GM12878 (cell line): ENCODE measurements around the gene DOK4. TPM values are rescaled to one million over a fixed set of nuclear protein-coding genes. Genes with fewer than 3 reads are reported as not detected.

ENCODE experiments used
- ATAC-seq: fragments of 200-7000 bp; cut with Tn5 transposase; 3 replicates; pipeline ENCODE4 v1.9.1; 2020; ENCODE audit warnings: mild to moderate bottlenecking, moderate library complexity
- BruUV-seq: library from RNA; stranded (reverse); fragments of 400-500 nt; replicated peaks from 2 replicates; lab custom pipeline; 2021; lab: Mats Ljungman, UMichigan
- CTCF ChIA-PET: fragments of 300-600 bp; sonication (Branson Sonifier 250); formaldehyde crosslinking; extraction: SDS; loops from one replicate; lab custom pipeline; 2021; ENCODE audit warnings: inconsistent platforms; lab: Yijun Ruan, JAX
- POLR2A ChIA-PET: fragments of 350-600 bp; formaldehyde crosslinking; extraction: SDS; loops from one replicate; lab custom pipeline; 2021; ENCODE audit warnings: inconsistent platforms; lab: Charles Lee
- RAD21 ChIA-PET: fragments of 300-600 bp; sonication (Branson Sonifier 250); formaldehyde crosslinking; loops from one replicate; lab custom pipeline; 2023; ENCODE audit warnings: antibody characterized with exemption; ENCODE audit not compliant: unreplicated experiment; lab: Charles Lee
- SMC1A ChIA-PET: fragments of 300-600 bp; sonication (Branson Sonifier 250); formaldehyde crosslinking; loops from one replicate; lab custom pipeline; 2023; ENCODE audit not compliant: unreplicated experiment, uncharacterized antibody; lab: Charles Lee
- DNase-seq: peaks from one replicate; pipeline ENCODE4 v3.0.0-alpha.2; 2011; ENCODE audit warnings: low read depth, low spot score
- FAIRE-seq: peaks from 3 replicates; lab custom pipeline; 2011; peaks lifted over from hg19 to GRCh38; lab: Jason Lieb, UNC
- H2AFZ ChIP-seq: 2 replicates; pipeline ENCODE4 v1.6.0; 2011; ENCODE audit warnings: low read depth, low read length, control low read depth; ENCODE audit not compliant: control insufficient read depth
- H3K27ac ChIP-seq: 2 replicates; pipeline ENCODE4 v1.5.1; 2011; ENCODE audit warnings: control low read depth; ENCODE audit not compliant: control insufficient read depth, insufficient read depth
- H3K27me3 ChIP-seq, 2 experiments: replicated peaks in 1 of 2; 2 replicates each; pipeline versions ENCODE4 v1.6.0 to v1.6.1; 2011; ENCODE audit warnings: low read length in 1 of 2; ENCODE audit not compliant: control insufficient read depth in 2 of 2, insufficient read depth in 2 of 2
- H3K36me3 ChIP-seq, 2 experiments: 2 replicates each; pipeline ENCODE4 v1.5.1; 2011; ENCODE audit warnings: low read length in 1 of 2; ENCODE audit not compliant: control insufficient read depth in 2 of 2, insufficient read depth in 2 of 2
- H3K4me1 ChIP-seq: 2 replicates; pipeline ENCODE4 v1.6.1; 2011; ENCODE audit warnings: mild to moderate bottlenecking, low read length, moderate library complexity, mixed read lengths; ENCODE audit not compliant: control insufficient read depth, insufficient read depth
- H3K4me2 ChIP-seq: 2 replicates; pipeline ENCODE4 v1.6.0; 2011; ENCODE audit warnings: control low read depth; ENCODE audit not compliant: control insufficient read depth, insufficient read depth
- H3K4me3 ChIP-seq: fragments of 200-600 bp; sonication (generic); 2 replicates; pipeline ENCODE4 v1.5.1; 2016
- H3K79me2 ChIP-seq: 2 replicates; pipeline ENCODE4 v1.6.0; 2011; ENCODE audit warnings: low read length; ENCODE audit not compliant: control insufficient read depth, insufficient read depth
- H3K9ac ChIP-seq: 2 replicates; pipeline ENCODE4 v1.8.0; 2011; ENCODE audit warnings: low read length, control low read depth, mixed read lengths; ENCODE audit not compliant: control insufficient read depth, insufficient read depth
- H3K9me3 ChIP-seq: replicated peaks from 3 replicates; pipeline ENCODE4 v1.5.1; 2011; ENCODE audit warnings: mild to moderate bottlenecking, low read length; ENCODE audit not compliant: control insufficient read depth, insufficient read depth
- H4K20me1 ChIP-seq: 2 replicates; pipeline ENCODE4 v1.6.0; 2011; ENCODE audit not compliant: control insufficient read depth, insufficient read depth
- MYB ChIP-seq: fragments of 150-350 bp; IDR thresholded peaks from 2 replicates; pipeline ENCODE4 v1.6.1; 2014; ENCODE audit warnings: mild to moderate bottlenecking, low read depth, low read length, borderline replicate concordance
- PAX5 ChIP-seq: IDR thresholded peaks from 2 replicates; pipeline ENCODE4 v1.6.1; 2011; ENCODE audit warnings: low read depth, low read length, borderline replicate concordance
- POLR2A ChIP-seq: IDR thresholded peaks from 2 replicates; pipeline ENCODE4 v1.6.1; 2011; ENCODE audit warnings: low read depth, mild to moderate bottlenecking, low read length
- SMARCA5 ChIP-seq: fragments of 450-650 bp; IDR thresholded peaks from 2 replicates; pipeline ENCODE4 v1.6.1; 2017; ENCODE audit warnings: mild to moderate bottlenecking
- SREBF2 ChIP-seq: IDR thresholded peaks from 2 replicates; pipeline ENCODE4 v1.6.1; 2012; ENCODE audit warnings: mild to moderate bottlenecking, low read length
- SUPT20H ChIP-seq: IDR thresholded peaks from 2 replicates; pipeline ENCODE4 v1.6.1; 2011; ENCODE audit warnings: low read depth, mild to moderate bottlenecking, low read length, moderate library complexity, borderline replicate concordance; ENCODE audit not compliant: control insufficient read depth
- TARDBP ChIP-seq: IDR thresholded peaks from 2 replicates; pipeline ENCODE4 v1.6.1; 2016; ENCODE audit warnings: borderline replicate concordance
- ZNF207 ChIP-seq: fragments of 450-650 bp; IDR thresholded peaks from 2 replicates; pipeline ENCODE4 v1.6.1; 2014; ENCODE audit warnings: antibody characterized with exemption, mild to moderate bottlenecking, borderline replicate concordance
- ZNF24 ChIP-seq: fragments of 450-650 bp; IDR thresholded peaks from 2 replicates; pipeline ENCODE4 v1.6.1; 2017; ENCODE audit warnings: antibody characterized with exemption, mild to moderate bottlenecking
- WGBS: methylation state at CpG from one replicate; pipeline ENCODE4 v1.1.6; 2016; ENCODE audit warnings: low lambda C conversion rate; ENCODE audit not compliant: insufficient replicate concordance, insufficient coverage; ENCODE audit errors: missing lambda C conversion rate; 5-methylcytosine and 5-hydroxymethylcytosine counted together
- in situ Hi-C: fragments of 300-500 bp; cut with MboI; formaldehyde crosslinking; loops from 9 replicates; pipeline ENCODE4 v1.14.3; 2018; ENCODE audit warnings: mixed read lengths
- intact Hi-C: fragments of 100-400 bp; cut with micrococcal nuclease; formaldehyde crosslinking; loops from one replicate; pipeline ENCODE4 v1.14.2; 2022; ENCODE audit not compliant: unreplicated experiment
- polyA plus RNA-seq, 11 experiments: library from polyadenylated mRNA; depleted of rRNA in 4 of 11; unstranded in 6 of 11; stranded (reverse) in 5 of 11; fragments of >200 nt; fragmentation: Nextera tagmentation in 4 of 11; fragmentation: Illumina TruSeq in 1 of 11; extraction: Ambion mirVana in 4 of 11; extraction: Trizol in 1 of 11; gene quantifications; 1 replicate in 1 of 11; 2 replicates in 10 of 11; pipeline versions ENCODE4 v1.2.1 to v1.2.3, GENCODE V29; 2011 to 2016; ENCODE audit warnings: inconsistent platforms in 2 of 11, missing spikeins in 2 of 11, low read depth in 1 of 11
- total RNA-seq, 4 experiments: library from RNA; depleted of rRNA in 3 of 4; stranded (reverse); fragments of >200 nt in 3 of 4; fragmentation: Illumina TruSeq in 1 of 4; extraction: Trizol in 1 of 4; gene quantifications; 2 replicates each; pipeline versions ENCODE4 v1.2.1 to v1.2.3, GENCODE V29; 2013 to 2021
- TF ChIP-seq, protein P1 (sequence below): IDR thresholded peaks from 2 replicates; pipeline ENCODE4 v1.6.1; 2011; ENCODE audit warnings: low read depth, low read length, improper control_type of control experiment, borderline replicate concordance
- TF ChIP-seq, protein P2 (sequence below): IDR thresholded peaks from 2 replicates; pipeline ENCODE4 v1.6.1; 2012; ENCODE audit warnings: low read depth, low read length, improper control_type of control experiment
- TF ChIP-seq, protein P3 (sequence below): IDR thresholded peaks from 2 replicates; pipeline ENCODE4 v1.6.1; 2011; ENCODE audit warnings: low read depth, mild to moderate bottlenecking, low read length, moderate library complexity, borderline replicate concordance; ENCODE audit errors: extremely low read depth
- TF ChIP-seq, protein P4 (sequence below): fragments of 450-650 bp; IDR thresholded peaks from 2 replicates; pipeline ENCODE4 v1.6.1; 2017; ENCODE audit warnings: mild to moderate bottlenecking, low read depth, inconsistent platforms; ENCODE audit not compliant: poor library complexity, severe bottlenecking
- TF ChIP-seq, protein P5 (sequence below): fragments of 450-650 bp; formaldehyde crosslinking; IDR thresholded peaks from 2 replicates; pipeline ENCODE4 v1.4.0; 2020; ENCODE audit warnings: mild to moderate bottlenecking, moderate library complexity
- TF ChIP-seq, protein P6 (sequence below): IDR thresholded peaks from 2 replicates; pipeline ENCODE4 v1.6.1; 2011; ENCODE audit warnings: mild to moderate bottlenecking, low read depth, low read length, moderate library complexity; ENCODE audit not compliant: insufficient replicate concordance

Gene DOK4
- total and polyA plus RNA-seq, 10 of the 15 experiments (the other 5 are each of a cell fraction or from before 2014, with no cell fraction given): 0.20 to 7.0 (median 2.4) TPM; not detected in 1

DNA sequence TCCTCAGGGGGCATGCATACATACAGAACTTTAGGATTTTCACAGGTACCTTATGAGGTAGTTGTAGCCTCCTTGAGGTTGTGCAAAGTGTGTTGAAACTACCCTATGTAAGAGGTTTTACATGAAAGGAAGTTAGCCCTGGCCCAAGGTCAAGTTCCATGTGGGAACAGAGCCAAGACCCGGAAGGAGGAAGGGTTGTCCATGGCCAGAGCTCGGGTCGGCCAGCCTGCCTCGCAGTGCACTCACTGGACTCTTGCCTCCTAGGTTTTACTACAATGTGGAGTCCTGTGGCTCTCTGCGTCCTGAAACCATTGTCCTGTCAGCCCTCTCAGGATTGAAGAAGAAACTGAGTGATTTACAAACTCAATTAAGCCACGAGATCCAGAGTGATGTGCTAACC lies 15.6 kb downstream of the DOK4 start:
- H3K27ac ChIP-seq: no peak overlapping the region
- no peak overlapping the region for H3K4me3 ChIP-seq
- intact Hi-C loops: no loop called here
- DNase-seq (no peak), ATAC-seq (no peak), FAIRE-seq (no peak)
- H3K27me3 ChIP-seq: no peaks in the 10 kb centered on the region
- H3K4me2 ChIP-seq: no peak overlapping the region
- no peak overlapping the region for H3K9ac ChIP-seq
- H3K36me3 ChIP-seq: peaks cover 25 to 32% of the 10 kb centered on the region in 2 experiments
- H3K4me1 ChIP-seq: peaks cover 7% of the 10 kb centered on the region
- ChIA-PET CTCF (no interaction called here), SMC1A (interaction anchor here (0.5 to 1.1 kb wide), 2 partner anchors 11 to 16 kb away, joined by 4 read pairs; no protein-coding TSS in a partner anchor), POLR2A (interaction anchor here (0.6 kb wide), 2 partner anchors 22 to 204 kb away, joined by 3 to 4 read pairs; no protein-coding TSS in a partner anchor), RAD21 (no interaction called here)
- 72% methylated on average over 6 of the region's 6 CpGs for WGBS
- H3K9me3 ChIP-seq: no peaks in the 10 kb centered on the region
- H4K20me1 ChIP-seq: no peaks in the 10 kb centered on the region
- H2AFZ ChIP-seq: no peak overlapping the region
- H3K79me2 ChIP-seq: no peaks in the 10 kb centered on the region
- in situ Hi-C loops: no loop called here
- BruUV-seq: no TSS peak
- TF ChIP-seq SUPT20H (no peak), ZNF207 (no peak), TARDBP (no peak), SREBF2 (no peak), MYB (no peak), PAX5 (no peak), ZNF24 (no peak), SMARCA5 (no peak), POLR2A (no peak)
- TF ChIP-seq, protein P1, sequence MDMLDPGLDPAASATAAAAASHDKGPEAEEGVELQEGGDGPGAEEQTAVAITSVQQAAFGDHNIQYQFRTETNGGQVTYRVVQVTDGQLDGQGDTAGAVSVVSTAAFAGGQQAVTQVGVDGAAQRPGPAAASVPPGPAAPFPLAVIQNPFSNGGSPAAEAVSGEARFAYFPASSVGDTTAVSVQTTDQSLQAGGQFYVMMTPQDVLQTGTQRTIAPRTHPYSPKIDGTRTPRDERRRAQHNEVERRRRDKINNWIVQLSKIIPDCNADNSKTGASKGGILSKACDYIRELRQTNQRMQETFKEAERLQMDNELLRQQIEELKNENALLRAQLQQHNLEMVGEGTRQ: no peak
- TF ChIP-seq, protein P2, sequence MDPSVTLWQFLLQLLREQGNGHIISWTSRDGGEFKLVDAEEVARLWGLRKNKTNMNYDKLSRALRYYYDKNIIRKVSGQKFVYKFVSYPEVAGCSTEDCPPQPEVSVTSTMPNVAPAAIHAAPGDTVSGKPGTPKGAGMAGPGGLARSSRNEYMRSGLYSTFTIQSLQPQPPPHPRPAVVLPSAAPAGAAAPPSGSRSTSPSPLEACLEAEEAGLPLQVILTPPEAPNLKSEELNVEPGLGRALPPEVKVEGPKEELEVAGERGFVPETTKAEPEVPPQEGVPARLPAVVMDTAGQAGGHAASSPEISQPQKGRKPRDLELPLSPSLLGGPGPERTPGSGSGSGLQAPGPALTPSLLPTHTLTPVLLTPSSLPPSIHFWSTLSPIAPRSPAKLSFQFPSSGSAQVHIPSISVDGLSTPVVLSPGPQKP: no peak
- TF ChIP-seq, protein P3, sequence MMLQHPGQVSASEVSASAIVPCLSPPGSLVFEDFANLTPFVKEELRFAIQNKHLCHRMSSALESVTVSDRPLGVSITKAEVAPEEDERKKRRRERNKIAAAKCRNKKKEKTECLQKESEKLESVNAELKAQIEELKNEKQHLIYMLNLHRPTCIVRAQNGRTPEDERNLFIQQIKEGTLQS: no peak
- TF ChIP-seq, protein P4, sequence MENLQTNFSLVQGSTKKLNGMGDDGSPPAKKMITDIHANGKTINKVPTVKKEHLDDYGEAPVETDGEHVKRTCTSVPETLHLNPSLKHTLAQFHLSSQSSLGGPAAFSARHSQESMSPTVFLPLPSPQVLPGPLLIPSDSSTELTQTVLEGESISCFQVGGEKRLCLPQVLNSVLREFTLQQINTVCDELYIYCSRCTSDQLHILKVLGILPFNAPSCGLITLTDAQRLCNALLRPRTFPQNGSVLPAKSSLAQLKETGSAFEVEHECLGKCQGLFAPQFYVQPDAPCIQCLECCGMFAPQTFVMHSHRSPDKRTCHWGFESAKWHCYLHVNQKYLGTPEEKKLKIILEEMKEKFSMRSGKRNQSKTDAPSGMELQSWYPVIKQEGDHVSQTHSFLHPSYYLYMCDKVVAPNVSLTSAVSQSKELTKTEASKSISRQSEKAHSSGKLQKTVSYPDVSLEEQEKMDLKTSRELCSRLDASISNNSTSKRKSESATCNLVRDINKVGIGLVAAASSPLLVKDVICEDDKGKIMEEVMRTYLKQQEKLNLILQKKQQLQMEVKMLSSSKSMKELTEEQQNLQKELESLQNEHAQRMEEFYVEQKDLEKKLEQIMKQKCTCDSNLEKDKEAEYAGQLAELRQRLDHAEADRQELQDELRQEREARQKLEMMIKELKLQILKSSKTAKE: no peak
- TF ChIP-seq, protein P5, sequence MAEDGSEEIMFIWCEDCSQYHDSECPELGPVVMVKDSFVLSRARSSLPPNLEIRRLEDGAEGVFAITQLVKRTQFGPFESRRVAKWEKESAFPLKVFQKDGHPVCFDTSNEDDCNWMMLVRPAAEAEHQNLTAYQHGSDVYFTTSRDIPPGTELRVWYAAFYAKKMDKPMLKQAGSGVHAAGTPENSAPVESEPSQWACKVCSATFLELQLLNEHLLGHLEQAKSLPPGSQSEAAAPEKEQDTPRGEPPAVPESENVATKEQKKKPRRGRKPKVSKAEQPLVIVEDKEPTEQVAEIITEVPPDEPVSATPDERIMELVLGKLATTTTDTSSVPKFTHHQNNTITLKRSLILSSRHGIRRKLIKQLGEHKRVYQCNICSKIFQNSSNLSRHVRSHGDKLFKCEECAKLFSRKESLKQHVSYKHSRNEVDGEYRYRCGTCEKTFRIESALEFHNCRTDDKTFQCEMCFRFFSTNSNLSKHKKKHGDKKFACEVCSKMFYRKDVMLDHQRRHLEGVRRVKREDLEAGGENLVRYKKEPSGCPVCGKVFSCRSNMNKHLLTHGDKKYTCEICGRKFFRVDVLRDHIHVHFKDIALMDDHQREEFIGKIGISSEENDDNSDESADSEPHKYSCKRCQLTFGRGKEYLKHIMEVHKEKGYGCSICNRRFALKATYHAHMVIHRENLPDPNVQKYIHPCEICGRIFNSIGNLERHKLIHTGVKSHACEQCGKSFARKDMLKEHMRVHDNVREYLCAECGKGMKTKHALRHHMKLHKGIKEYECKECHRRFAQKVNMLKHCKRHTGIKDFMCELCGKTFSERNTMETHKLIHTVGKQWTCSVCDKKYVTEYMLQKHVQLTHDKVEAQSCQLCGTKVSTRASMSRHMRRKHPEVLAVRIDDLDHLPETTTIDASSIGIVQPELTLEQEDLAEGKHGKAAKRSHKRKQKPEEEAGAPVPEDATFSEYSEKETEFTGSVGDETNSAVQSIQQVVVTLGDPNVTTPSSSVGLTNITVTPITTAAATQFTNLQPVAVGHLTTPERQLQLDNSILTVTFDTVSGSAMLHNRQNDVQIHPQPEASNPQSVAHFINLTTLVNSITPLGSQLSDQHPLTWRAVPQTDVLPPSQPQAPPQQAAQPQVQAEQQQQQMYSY (CRISPR knock-in tag): no peak
- TF ChIP-seq, protein P6, sequence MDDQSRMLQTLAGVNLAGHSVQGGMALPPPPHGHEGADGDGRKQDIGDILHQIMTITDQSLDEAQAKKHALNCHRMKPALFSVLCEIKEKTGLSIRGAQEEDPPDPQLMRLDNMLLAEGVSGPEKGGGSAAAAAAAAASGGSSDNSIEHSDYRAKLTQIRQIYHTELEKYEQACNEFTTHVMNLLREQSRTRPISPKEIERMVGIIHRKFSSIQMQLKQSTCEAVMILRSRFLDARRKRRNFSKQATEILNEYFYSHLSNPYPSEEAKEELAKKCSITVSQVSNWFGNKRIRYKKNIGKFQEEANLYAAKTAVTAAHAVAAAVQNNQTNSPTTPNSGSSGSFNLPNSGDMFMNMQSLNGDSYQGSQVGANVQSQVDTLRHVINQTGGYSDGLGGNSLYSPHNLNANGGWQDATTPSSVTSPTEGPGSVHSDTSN: no peak
